ENCODE data around the gene PABPN1L.
"Not testable (repeated sequence)": the region's sequence is repeated elsewhere in the genome, so short reads cannot be mapped to it uniquely, and the experiment has no call there.

Gene PABPN1L

DNA sequence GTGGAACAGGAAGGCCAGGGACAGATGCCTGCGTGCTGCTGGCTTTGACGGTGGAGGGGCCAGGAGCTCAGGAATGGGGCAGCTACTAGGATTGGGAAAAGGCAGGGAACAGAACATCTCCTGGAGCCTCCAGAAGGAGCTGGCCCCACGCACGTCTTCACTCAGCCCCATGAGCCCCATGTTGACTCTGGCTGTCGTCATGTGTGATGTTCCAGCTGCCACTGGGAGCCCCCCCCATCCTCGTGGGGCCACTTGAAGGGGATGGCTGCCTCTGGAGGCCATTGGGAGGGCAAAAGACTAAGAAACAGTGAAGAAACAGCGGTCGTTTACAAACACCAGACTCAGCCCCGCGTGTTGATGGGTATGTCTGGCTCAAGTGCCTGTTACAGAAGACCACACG, 36.2 kb downstream of the PABPN1L start:
- H3K27ac ChIP-seq: no peak overlapping the region
- no peak for TF ChIP-seq CTCF (conservative IDR thresholded peaks at IDR 0.05)

DNA sequence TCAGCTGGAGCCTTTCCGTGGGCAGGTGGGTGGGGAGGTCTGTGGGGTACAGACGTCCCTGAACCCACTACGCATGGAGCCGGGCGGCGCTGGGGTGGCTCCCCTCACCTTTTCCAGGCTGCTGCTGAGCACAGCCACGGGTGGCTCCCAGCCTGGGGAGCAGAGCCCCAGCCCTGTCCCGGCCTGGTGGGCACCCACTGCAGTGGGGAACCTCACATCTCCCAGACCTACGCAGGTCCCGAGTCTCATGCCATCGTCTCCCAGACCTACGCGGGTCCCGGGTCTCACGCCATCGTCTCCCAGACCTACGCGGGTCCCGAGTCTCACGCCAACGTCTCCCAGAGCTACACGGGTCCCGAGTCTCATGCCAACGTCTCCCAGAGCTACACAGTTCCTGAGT, 37.7 kb downstream of the PABPN1L start:
- TF ChIP-seq ZFX (IDR thresholded peaks at IDR 0.05) (no peak), CTCF (conservative IDR thresholded peaks at IDR 0.05) (no peak)
- H3K27ac ChIP-seq: no peak overlapping the region

DNA sequence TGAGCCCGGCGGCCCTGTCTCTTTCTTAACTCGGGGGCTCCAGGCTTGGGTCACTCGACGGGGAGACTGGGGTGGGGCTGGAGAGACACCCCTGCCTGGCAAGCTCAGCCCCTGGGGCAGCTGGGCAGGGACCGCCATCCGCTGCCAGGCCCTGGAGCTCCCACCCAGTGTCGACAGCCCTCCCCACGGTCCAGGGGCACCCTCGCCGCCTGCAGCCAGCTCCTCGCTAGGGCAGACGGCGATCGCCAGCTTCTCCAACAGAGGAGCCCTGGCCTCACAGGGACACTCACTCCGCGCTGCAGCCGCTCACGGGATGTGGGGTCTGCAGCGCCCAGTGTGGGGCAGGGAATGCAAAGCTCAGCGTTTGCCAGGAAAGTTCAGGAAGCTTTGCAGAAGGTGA, 38.7 kb downstream of the PABPN1L start:
- TF ChIP-seq ZFX (IDR thresholded peaks at IDR 0.05) (no peak), CTCF (conservative IDR thresholded peaks at IDR 0.05) (no peak)
- H3K27ac ChIP-seq: no peak overlapping the region

DNA sequence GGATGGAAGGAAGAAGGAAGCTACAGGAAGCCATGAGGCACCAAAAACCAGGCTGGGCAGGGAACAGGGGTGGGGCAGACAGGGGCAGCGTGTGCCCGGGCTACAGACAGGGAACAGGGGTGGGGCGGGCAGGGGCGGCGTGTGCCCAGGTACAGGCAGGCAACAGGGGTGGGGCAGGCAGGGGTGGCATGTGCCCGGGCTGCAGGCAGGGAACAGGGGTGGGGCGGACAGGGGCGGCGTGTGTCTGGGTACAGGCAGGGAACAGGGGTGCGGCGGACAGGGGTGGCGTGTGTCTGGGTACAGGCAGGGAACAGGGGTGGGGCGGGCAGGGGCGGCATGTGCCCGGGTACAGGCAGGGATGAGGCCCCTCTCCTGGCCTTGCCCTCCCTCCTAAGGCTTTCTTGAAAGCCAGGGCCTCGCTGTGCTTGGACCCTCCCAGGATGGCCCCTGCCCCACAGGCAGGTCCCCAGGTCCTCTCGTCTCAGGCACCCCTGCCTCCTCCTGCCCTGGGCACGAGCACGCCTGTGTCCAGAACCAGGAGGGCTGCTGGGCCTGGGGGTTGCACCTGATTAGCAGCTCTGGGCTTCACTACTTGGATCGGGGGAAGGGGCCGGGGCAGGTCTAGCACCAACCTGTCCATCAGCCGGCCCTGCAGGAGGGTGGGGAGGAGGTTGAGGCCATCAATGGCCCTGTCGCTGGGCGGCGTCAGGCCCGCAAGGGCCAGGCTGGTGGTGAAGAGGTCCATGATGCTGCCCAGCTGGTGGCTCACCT, 40.2 kb downstream of the PABPN1L start:
- TF ChIP-seq CTCF (conservative IDR thresholded peaks at IDR 0.05) (no peak), ZFX (IDR thresholded peaks at IDR 0.05) (no peak)
- H3K27ac ChIP-seq: no peak overlapping the region

DNA sequence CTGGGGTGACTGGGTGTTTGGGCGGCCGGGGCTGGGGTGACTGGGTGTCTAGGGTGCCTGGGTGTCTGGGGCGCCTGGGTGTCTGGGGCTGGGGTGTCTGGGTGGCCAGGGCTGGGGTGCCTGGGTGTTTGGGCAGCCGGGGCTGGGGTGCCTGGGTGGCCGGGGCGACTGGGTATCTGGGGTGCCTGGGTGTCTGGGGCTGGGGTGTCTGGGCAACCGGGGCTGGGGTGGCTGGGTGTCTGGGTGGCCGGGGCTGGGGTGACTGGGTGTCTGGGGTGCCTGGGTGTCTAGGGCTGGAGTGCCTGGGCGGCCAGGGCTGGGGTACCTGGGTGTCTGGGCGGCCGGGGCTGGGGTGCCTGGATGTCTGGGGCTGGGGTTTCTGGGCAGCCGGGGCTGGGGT, 41.3 kb downstream of the PABPN1L start:
- no peak overlapping the region for H3K27ac ChIP-seq
- TF ChIP-seq CTCF (conservative IDR thresholded peaks at IDR 0.05) (no peak), ZFX (IDR thresholded peaks at IDR 0.05) (no peak)

- no peak for TF ChIP-seq ZFX (IDR thresholded peaks at IDR 0.05)
- no peak for TF ChIP-seq CTCF (conservative IDR thresholded peaks at IDR 0.05)
- H3K27ac ChIP-seq: no peak overlapping the region
Measured at GRCh38 chr16:88824256-88825077, 42.0 kb downstream of the PABPN1L start.

- not testable (repeated sequence) for H3K27ac ChIP-seq
Measured at GRCh38 chr16:88823646-88824045, 42.8 kb downstream of the PABPN1L start.

All from C4-2B (cell line).